Endothelial cell of umbilical vein (primary cell): Measurements from ENCODE around the gene UTP18. TPM values are rescaled to one million over a fixed set of nuclear protein-coding genes. Genes with fewer than 3 reads are reported as not detected.
A peak's percentile ranks its signal among the peaks of the same experiment; 100 is the strongest.

Experiments used
- BruUV-seq: library from RNA; stranded (reverse); fragments of 400-500 nt; replicated peaks from 2 replicates; lab custom pipeline; 2021; lab: Mats Ljungman, UMichigan
- CTCF ChIA-PET: fragments of 300-600, 350-600 bp; sonication (Branson Sonifier 250); formaldehyde crosslinking; loops from one replicate; lab custom pipeline; 2021; ENCODE audit warnings: antibody characterized with exemption, inconsistent platforms; lab: Charles Lee
- POLR2A ChIA-PET: fragments of 300-600, 350-600 bp; sonication (Branson Sonifier 250); formaldehyde crosslinking; loops from one replicate; lab custom pipeline; 2021; ENCODE audit warnings: antibody characterized with exemption, inconsistent platforms; lab: Charles Lee
- DNase-seq: peaks from one replicate; pipeline ENCODE4 v3.0.0-alpha.2; 2011; ENCODE audit warnings: low read depth, low spot score
- FAIRE-seq: peaks from 2 replicates; lab custom pipeline; 2011; peaks lifted over from hg19 to GRCh38; lab: Jason Lieb, UNC
- H2AFZ ChIP-seq: 2 replicates; pipeline ENCODE4 v1.6.0; 2012; ENCODE audit warnings: low read depth, low read length, control low read depth, inconsistent platforms
- H3K27ac ChIP-seq: 2 replicates; pipeline ENCODE4 v1.5.1; 2011; ENCODE audit warnings: low read depth, mild to moderate bottlenecking, control low read depth, low read length, moderate library complexity; ENCODE audit not compliant: insufficient read depth
- H3K27me3 ChIP-seq, 2 experiments: 2 replicates each; pipeline versions ENCODE4 v1.6.0 to v1.6.1; 2011; ENCODE audit warnings: low read length in 2 of 2, mixed read lengths in 1 of 2; ENCODE audit not compliant: control insufficient read depth in 2 of 2, insufficient read depth in 2 of 2
- H3K36me3 ChIP-seq, 2 experiments: 2 replicates in 1 of 2; 3 replicates in 1 of 2; pipeline ENCODE4 v1.5.1; 2011; ENCODE audit warnings: low read length in 2 of 2, mild to moderate bottlenecking in 1 of 2, moderate library complexity in 1 of 2; ENCODE audit not compliant: control insufficient read depth in 2 of 2, insufficient read depth in 2 of 2; ENCODE audit errors: extremely low read depth in 1 of 2
- H3K4me1 ChIP-seq: 3 replicates; pipeline ENCODE4 v1.5.1; 2011; ENCODE audit warnings: mild to moderate bottlenecking, low read length; ENCODE audit not compliant: control insufficient read depth, insufficient read depth; ENCODE audit errors: extremely low read depth
- H3K4me2 ChIP-seq: 2 replicates; pipeline ENCODE4 v1.6.1; 2011; ENCODE audit warnings: low read length, control low read depth, mixed read lengths; ENCODE audit not compliant: insufficient read depth
- H3K4me3 ChIP-seq, 3 experiments: fragments of 200-600 bp in 1 of 3; sonication (generic), shearing (Covaris generic) in 1 of 3; replicated peaks in 1 of 3; 2 replicates each; pipeline ENCODE4 v1.5.1; 2011 to 2016; ENCODE audit warnings: control low read depth in 3 of 3, low read length in 3 of 3, mild to moderate bottlenecking in 2 of 3, inconsistent platforms in 1 of 3, low read depth in 1 of 3, moderate library complexity in 1 of 3; ENCODE audit not compliant: insufficient read depth in 1 of 3
- H3K79me2 ChIP-seq: 2 replicates; pipeline ENCODE4 v1.6.0; 2012; ENCODE audit warnings: low read length, inconsistent platforms; ENCODE audit not compliant: control insufficient read depth, insufficient read depth
- H3K9ac ChIP-seq: replicated peaks from 2 replicates; pipeline ENCODE3; 2011; ENCODE audit warnings: low read length, control low read depth; ENCODE audit not compliant: insufficient read depth; ENCODE audit errors: extremely low read depth
- H3K9me1 ChIP-seq: replicated peaks from 3 replicates; pipeline ENCODE4 v1.6.0; 2011; ENCODE audit warnings: mild to moderate bottlenecking, low read length; ENCODE audit not compliant: control insufficient read depth, insufficient read depth; ENCODE audit errors: extremely low read depth
- H3K9me3 ChIP-seq: replicated peaks from 2 replicates; pipeline ENCODE4 v1.5.1; 2012; ENCODE audit warnings: low read length, inconsistent platforms; ENCODE audit not compliant: control insufficient read depth, insufficient read depth
- H4K20me1 ChIP-seq: replicated peaks from 2 replicates; pipeline ENCODE3; 2011; ENCODE audit warnings: mild to moderate bottlenecking, low read length; ENCODE audit not compliant: control insufficient read depth, insufficient read depth; ENCODE audit errors: extremely low read depth
- CTCF ChIP-seq, 2 donors: IDR thresholded peaks; 1 replicate in 1 of 2; 2 replicates in 1 of 2; pipeline ENCODE4 v1.5.1; 2011; ENCODE audit warnings: low read length in 2 of 2, mild to moderate bottlenecking in 2 of 2, moderate library complexity in 2 of 2, control low read depth in 1 of 2, inconsistent platforms in 1 of 2, low read depth in 1 of 2; ENCODE audit not compliant: insufficient read depth in 1 of 2; ENCODE audit errors: extremely low read depth in 1 of 2
- EZH2 ChIP-seq: IDR thresholded peaks from 2 replicates; pipeline ENCODE4 v1.6.1; 2012; ENCODE audit warnings: borderline replicate concordance, low read depth, mild to moderate bottlenecking, moderate library complexity, low read length, inconsistent platforms; ENCODE audit not compliant: severe bottlenecking
- FOS ChIP-seq: IDR thresholded peaks from 2 replicates; pipeline ENCODE4 v1.6.1; 2011; ENCODE audit warnings: mild to moderate bottlenecking, low read length, moderate library complexity, borderline replicate concordance; ENCODE audit not compliant: insufficient read depth
- GATA2 ChIP-seq: IDR thresholded peaks from 2 replicates; pipeline ENCODE4 v1.7.0; 2011; ENCODE audit warnings: low read depth, mild to moderate bottlenecking, moderate library complexity, mixed read lengths, low read length; ENCODE audit not compliant: insufficient read length, insufficient read depth
- JUN ChIP-seq: IDR thresholded peaks from 2 replicates; pipeline ENCODE4 v1.6.1; 2011; ENCODE audit warnings: borderline replicate concordance, low read depth; ENCODE audit not compliant: insufficient read length, insufficient read depth
- MAX ChIP-seq: IDR thresholded peaks from 2 replicates; pipeline ENCODE4 v1.6.1; 2011; ENCODE audit not compliant: insufficient read depth, insufficient read length
- MYC ChIP-seq: IDR thresholded peaks from one replicate; pipeline ENCODE4 v1.6.1; 2011; ENCODE audit warnings: mild to moderate bottlenecking, low read depth, low read length
- POLR2A ChIP-seq: IDR thresholded peaks from 2 replicates; pipeline ENCODE4 v1.6.1; 2012; ENCODE audit warnings: low read depth, mild to moderate bottlenecking, control low read depth, low read length
- POLR2AphosphoS5 ChIP-seq: IDR thresholded peaks from 2 replicates; pipeline ENCODE4 v1.6.1; 2012; ENCODE audit warnings: low read depth, mild to moderate bottlenecking, control low read depth, low read length, moderate library complexity; ENCODE audit not compliant: insufficient read depth
- dilution Hi-C: fragments of 300-500 bp; cut with MboI; formaldehyde crosslinking; loops from one replicate; pipeline ENCODE4 v1.15.0; 2019; ENCODE audit warnings: low sequenced_read_pairs; ENCODE audit not compliant: extremely low pct_ligation_motif_present
- intact Hi-C: fragments of 100-400 bp; cut with micrococcal nuclease; formaldehyde crosslinking; loops from one replicate; pipeline ENCODE4 v1.10.0; 2022
- polyA plus RNA-seq, 4 experiments: library from polyadenylated mRNA; depleted of rRNA in 3 of 4; stranded (reverse) in 3 of 4; unstranded in 1 of 4; fragments of >200 nt; gene quantifications; 2 replicates each; pipeline versions ENCODE4 v1.2.1 to v1.2.3, GENCODE V29; 2011 to 2012; ENCODE audit warnings: missing spikeins in 1 of 4
- total RNA-seq: library from RNA; stranded (reverse); gene quantifications from 2 replicates; pipeline ENCODE4 v1.2.3, GENCODE V29; 2021

Gene UTP18
- total and polyA plus RNA-seq, 2 donors (not counting 3 experiments of a cell fraction or from before 2014, with no cell fraction given) = 9.1 to 29.3 TPM

GRCh38 chr17:51261024-51261963 lies 948 bp downstream of the UTP18 start:
- H3K36me3 ChIP-seq = no peaks in the 10 kb centered on the region
- H3K27ac ChIP-seq = peak overlapping the region; percentile 99
- peak overlapping the region; percentile 61 for H3K4me2 ChIP-seq
- TSS peak; percentile 25 for BruUV-seq
- ChIA-PET POLR2A (interaction anchor here (1.0 kb wide), 1 partner anchor 46 kb away, joined by 3 read pairs; no protein-coding TSS in a partner anchor), CTCF (interaction anchor here (1.0 to 1.5 kb wide), 2 partner anchors 12 to 95 kb away, joined by 3 read pairs; partner anchors contain the start of gene NME2)
- dilution Hi-C loops = no loop called here
- peaks cover 59% of the 10 kb centered on the region for H3K79me2 ChIP-seq
- peak overlapping the region; percentile 7 to 99 (median 70) for H3K4me3 ChIP-seq
- H3K9ac ChIP-seq = peak overlapping the region; percentile 100
- intact Hi-C loops = loop anchor here (5.0 kb wide), 1 partner anchor 394 kb away; the partner anchor contains the start of gene TOB1
- no peaks in the 10 kb centered on the region for H4K20me1 ChIP-seq
- DNase-seq = peak; percentile 53
- TF ChIP-seq FOS (no peak), POLR2A (no peak), EZH2 (no peak), GATA2 (no peak), MAX (no peak), JUN (no peak), POLR2AphosphoS5 (no peak), MYC (no peak), CTCF (IDR thresholded peaks at IDR 0.05; ENCODE audit: extremely low read depth in 1 of 2, insufficient read depth in 1 of 2, low read depth in 1 of 2, low read length in 2 of 2) (no peak)
- H3K9me3 ChIP-seq = no peaks in the 10 kb centered on the region
- H3K27me3 ChIP-seq = no peaks in the 10 kb centered on the region
- H3K4me1 ChIP-seq = peaks cover 19% of the 10 kb centered on the region
- no peaks in the 10 kb centered on the region for H3K9me1 ChIP-seq
- peak overlapping the region; percentile 77 for H2AFZ ChIP-seq
- peak; percentile 57 for FAIRE-seq
